Bronchial epithelial cell (primary cell): ENCODE results near the gene FGB. TPM values are rescaled to one million over a fixed set of nuclear protein-coding genes. Genes with fewer than 3 reads are reported as not detected.

Experiments
- DNase-seq: peaks from one replicate; pipeline ENCODE4 v3.0.0-alpha.2; 2010; ENCODE audit warnings: low read depth
- FAIRE-seq: peaks from 2 replicates; lab custom pipeline; 2011; peaks lifted over from hg19 to GRCh38; lab: Jason Lieb, UNC
- H3K27me3 ChIP-seq: 2 replicates; pipeline ENCODE4 v1.5.1; 2011; ENCODE audit warnings: low read length; ENCODE audit not compliant: control insufficient read depth, insufficient read depth
- H3K36me3 ChIP-seq: 2 replicates; pipeline ENCODE4 v1.5.1; 2011; ENCODE audit warnings: low read length; ENCODE audit not compliant: control insufficient read depth, insufficient read depth
- H3K4me3 ChIP-seq: 2 replicates; pipeline ENCODE4 v1.5.1; 2011; ENCODE audit warnings: mild to moderate bottlenecking, low read depth, low read length, control low read depth
- total RNA-seq: library from RNA; depleted of rRNA; stranded (reverse); fragments of >200 nt; gene quantifications from 2 replicates; pipeline ENCODE4 v1.2.1, GENCODE V29; 2014
- TF ChIP-seq, protein P1 (sequence below): IDR thresholded peaks from 2 replicates; pipeline ENCODE4 v1.5.1; 2011; ENCODE audit warnings: mild to moderate bottlenecking, moderate library complexity, low read length, control low read depth, inconsistent platforms; ENCODE audit not compliant: insufficient read depth, severe bottlenecking

The FGB gene
- total RNA-seq, result not detected in 2 replicates

DNA sequence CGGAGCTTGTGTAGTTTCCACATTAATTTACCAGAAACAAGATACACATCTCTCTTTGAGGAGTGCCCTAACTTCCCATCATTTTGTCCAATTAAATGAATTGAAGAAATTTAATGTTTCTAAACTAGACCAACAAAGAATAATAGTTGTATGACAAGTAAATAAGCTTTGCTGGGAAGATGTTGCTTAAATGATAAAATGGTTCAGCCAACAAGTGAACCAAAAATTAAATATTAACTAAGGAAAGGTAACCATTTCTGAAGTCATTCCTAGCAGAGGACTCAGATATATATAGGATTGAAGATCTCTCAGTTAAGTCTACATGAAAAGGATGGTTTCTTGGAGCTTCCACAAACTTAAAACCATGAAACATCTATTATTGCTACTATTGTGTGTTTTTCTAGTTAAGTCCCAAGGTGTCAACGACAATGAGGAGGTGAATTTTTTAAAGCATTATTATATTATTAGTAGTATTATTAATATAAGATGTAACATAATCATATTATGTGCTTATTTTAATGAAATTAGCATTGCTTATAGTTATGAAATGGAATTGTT is at the start of gene FGB:
Gene FGB, plus strand, starts transcription at position 315 of the 558 bp plus-strand sequence. Its CDS starts 8 bp downstream, at position 323.
- DNase-seq (no peak), FAIRE-seq (no peak)
- Histone ChIP-seq H3K27me3 (no peaks in the 10 kb centered on the region), H3K36me3 (no peaks in the 10 kb centered on the region), H3K4me3 (no peak within 1 kb of the TSS)
- TF ChIP-seq, protein P1, sequence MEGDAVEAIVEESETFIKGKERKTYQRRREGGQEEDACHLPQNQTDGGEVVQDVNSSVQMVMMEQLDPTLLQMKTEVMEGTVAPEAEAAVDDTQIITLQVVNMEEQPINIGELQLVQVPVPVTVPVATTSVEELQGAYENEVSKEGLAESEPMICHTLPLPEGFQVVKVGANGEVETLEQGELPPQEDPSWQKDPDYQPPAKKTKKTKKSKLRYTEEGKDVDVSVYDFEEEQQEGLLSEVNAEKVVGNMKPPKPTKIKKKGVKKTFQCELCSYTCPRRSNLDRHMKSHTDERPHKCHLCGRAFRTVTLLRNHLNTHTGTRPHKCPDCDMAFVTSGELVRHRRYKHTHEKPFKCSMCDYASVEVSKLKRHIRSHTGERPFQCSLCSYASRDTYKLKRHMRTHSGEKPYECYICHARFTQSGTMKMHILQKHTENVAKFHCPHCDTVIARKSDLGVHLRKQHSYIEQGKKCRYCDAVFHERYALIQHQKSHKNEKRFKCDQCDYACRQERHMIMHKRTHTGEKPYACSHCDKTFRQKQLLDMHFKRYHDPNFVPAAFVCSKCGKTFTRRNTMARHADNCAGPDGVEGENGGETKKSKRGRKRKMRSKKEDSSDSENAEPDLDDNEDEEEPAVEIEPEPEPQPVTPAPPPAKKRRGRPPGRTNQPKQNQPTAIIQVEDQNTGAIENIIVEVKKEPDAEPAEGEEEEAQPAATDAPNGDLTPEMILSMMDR, result no peak

DNA sequence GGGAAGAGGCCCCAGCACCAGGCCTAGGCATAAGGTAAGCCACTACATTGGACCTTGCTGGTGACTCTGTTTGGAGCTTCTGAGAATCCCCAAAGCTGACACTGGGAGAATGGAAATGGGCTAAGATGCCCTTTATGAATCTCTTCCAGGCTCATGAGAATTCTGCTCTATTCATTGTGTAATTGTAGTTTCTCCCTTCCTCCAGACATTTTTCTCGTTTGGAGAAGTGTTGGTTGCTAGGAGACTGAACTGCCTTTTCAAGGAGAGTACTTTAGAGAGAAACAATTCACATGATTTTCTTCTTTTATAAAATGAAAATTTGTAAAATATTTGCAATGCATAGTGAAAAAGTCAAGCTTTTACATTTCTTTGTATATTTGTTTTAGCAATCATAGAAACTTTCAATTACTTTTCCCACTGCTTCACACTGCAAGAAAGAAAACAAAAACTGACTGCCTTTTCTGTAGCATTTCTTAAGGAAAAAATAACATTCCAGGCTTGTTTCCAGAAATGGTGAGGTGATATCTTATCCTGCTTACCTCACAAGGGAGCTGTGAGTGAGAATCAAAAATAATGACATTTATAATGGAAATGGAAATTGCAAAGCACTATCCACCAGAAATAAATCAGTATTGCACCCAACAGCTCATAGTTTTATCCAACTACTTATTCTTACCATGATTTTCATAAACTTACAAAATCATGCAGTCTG is 46.3 kb upstream of the FGB start:
- TF ChIP-seq, protein P1, result no peak
- H3K4me3 ChIP-seq, result no peak overlapping the region
- DNase-seq, result no peak
- FAIRE-seq, result no peak
- no peaks in the 10 kb centered on the region for H3K36me3 ChIP-seq
- peaks cover 1% of the 10 kb centered on the region for H3K27me3 ChIP-seq

DNA sequence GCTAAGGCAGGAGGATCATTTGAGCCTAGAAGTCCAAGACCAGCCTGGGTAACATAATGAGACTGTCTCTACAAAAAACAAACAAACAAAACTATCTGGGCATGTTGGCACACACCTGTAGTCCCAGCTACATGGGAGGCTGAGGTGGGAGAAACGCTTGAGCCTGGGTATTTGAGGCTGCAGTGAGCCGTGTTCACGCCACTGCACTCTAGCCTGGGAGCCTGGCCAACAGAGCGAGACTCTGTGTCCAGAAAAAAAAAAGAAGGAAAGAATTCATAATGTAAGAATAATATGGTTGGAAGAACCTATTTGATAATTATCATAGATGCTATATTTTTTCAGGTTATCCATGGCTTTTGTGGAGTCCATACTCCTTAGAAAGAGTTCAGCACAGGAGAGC is 45.2 kb upstream of the FGB start:
- no peak for DNase-seq
- no peaks in the 10 kb centered on the region for H3K36me3 ChIP-seq
- TF ChIP-seq, protein P1, result no peak
- no peak for FAIRE-seq
- H3K27me3 ChIP-seq, result peaks cover 1% of the 10 kb centered on the region
- H3K4me3 ChIP-seq, result no peak overlapping the region

DNA sequence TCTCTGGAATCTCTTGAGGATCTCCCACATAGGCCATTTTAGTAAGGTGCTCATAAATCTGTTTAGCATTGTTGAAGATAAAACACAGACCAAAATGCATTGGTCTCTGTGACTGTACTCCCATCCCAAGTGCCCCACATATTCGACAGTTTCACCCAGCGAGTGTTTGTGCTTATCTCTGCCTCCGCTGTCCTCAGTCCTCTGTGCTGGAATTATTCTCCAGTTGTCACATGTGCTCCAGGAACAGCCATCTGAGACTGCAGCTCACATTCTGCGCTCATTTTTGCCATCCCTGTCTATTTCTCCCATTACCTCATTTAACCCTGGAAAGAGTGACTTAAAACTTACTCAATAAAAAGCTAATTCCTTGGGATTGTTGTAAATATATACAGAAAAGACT is 43.6 kb upstream of the FGB start:
- H3K36me3 ChIP-seq, result no peaks in the 10 kb centered on the region
- H3K4me3 ChIP-seq, result no peak overlapping the region
- TF ChIP-seq, protein P1, result no peak
- peaks cover 1% of the 10 kb centered on the region for H3K27me3 ChIP-seq
- FAIRE-seq, result no peak
- no peak for DNase-seq

DNA sequence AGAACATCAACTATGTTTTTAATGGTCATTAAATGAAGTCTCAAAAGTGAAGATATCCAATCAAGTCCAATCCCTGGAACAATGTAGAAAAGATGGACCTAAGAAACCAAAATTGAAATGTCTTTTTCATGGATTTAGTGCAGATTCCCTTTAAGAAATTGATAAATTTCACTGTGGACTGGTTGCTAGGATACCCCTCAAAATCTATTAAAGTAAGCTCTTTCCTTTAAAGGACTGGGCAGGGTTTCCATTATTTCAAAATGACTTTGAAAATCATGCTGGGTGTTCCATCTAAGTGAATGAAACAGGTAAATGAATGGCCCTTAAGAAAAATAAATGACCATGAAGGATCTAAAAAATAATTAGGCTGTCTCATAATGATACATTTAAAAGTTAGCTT is 41.2 kb upstream of the FGB start:
- Histone ChIP-seq H3K27me3 (peaks cover 1% of the 10 kb centered on the region), H3K4me3 (no peak overlapping the region), H3K36me3 (no peaks in the 10 kb centered on the region)
- TF ChIP-seq, protein P1, result no peak
- DNase-seq, result no peak
- no peak for FAIRE-seq
